HS-27A (cell line): ENCODE measurements around the gene SNRPA.
"Not testable (repeated sequence)": the region's sequence is repeated elsewhere in the genome, so short reads cannot be mapped to it uniquely, and the experiment has no call there.

Experiments
- DNase-seq: peaks from one replicate; pipeline ENCODE4 v3.0.0-alpha.2; 2012; ENCODE audit warnings: low read depth, missing footprints

SNRPA gene

DNA sequence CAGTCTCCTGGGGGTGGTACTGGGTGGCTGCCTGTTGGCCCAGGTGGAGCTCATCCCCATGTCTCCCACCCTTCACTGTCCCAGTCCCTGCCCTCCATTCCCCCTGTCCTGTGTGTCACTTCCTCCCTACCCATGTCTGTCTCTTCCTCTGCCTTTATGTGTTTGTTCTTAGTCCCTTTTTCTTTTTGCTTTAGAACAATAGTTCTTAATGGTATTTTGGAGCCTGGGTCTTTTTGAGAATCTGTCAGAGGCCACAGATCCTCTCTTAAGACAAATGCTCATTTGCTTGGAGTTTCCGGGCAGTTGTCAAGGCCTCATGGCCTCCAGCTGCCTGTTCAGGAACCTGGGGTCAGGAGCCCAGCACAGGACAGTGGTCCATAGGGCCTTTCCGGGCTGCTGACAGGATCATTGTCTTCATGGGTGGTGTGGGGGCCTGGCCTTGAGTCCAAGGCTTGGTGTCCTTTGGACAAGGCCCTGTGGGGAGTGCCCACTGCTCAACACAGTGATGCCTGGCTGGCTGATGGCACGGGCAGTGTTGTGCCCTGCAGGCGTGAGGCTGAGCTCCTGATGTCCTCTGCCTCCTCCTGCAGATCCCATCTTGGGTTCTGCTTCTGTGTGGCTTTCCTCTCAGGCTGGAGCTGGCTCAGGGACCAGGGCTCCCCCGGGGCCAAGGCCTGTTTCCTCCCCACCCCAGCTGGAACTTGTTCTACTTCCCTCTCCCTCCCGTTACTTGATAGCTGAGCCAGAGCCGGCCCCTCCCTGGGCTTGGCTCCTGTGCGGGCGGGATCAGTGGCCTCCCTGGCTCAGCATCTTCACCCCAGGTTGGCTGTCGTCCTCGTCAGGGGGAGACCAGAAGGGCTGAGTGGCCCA is 51.5 kb downstream of the SNRPA start:
- DNase-seq = no peak

DNA sequence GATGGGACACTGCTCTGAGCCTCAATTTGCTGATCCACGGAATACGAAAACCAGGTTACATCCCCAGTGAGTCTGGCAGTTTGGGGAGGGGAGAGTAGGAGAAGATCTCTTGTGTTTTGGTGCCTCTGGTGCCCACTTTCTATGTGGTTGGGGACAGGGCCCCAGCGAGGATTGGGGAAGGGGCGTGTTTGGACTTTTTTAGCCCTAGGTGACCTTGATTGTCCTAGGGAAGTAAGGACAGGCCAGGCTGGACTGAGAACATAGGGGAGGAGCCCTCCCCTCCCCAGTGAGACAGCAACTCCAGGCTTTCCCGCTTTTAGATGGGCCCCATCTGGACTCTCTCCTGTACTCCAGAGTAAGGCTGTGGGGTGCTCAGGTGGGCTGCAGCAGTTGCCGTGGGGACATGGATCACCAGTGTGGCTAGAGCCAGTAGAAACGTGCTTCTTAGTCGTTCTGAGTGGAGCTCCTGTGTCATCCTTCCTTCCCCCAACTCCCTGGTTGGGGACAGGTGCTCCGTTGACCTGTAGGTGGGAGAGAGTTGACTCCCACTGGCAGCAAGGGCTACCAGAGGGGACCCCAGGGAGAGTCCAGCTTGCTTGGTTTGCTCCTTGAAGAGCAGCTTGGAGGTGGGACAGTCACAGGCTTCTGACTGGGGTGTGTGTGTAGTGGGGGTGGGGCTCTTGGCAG is 52.3 kb downstream of the SNRPA start:
- no peak for DNase-seq

- DNase-seq = no peak
These were observed 53.1 kb downstream of the SNRPA start for GRCh38 chr19:40803857-40804782.

DNA sequence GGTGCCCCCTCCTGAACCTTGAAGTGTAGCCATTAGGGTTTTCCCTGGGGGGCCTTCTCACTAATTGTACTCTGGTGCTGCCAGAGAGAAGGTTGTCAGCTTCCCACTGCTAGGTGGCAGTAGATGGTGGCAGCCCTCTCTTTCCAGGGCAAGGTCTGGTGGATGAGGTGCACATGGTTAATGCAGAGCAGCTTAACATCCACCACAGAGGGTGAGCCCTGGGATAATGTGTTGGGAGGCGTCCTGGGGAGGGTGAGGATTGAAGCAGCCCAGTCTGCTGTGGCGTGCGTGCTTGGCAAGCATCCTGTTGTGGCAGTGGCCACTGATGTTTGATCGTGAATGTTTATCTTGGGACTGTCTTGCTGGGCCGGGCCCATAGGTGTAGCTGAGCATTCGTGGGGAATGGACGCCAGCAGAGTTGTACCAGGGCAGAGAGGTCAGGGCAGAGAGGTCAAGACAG is 53.8 kb downstream of the SNRPA start:
- DNase-seq = no peak

DNA sequence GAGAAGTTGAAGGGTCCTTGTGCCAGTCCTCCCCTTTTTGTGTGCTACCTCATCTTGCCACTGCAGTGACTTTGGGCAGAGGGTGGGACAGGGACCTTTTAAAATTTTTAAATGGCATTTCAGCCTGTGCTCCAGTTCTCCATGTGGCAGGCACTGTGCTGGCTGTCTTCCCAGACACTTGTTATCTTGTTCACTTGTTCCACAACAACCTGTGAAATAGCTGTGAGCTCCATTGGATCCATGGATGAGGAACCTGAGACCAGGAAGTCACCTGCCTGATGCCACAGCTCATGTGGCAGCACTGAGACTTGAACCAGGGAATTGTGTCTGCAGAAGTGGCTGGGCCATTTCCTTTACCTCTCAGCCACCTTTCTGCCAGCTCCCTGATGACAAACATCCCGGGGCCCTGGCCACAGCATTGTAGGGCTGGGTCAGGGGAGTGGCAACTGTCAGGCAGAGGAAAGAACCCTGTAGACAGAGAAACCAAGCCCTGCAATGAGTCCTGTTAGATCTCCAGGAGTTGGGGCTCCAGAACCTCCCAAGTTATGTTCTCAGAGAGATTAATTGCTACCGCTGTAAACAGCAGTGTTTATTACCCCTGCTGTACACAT is 54.4 kb downstream of the SNRPA start:
- no peak for DNase-seq

GRCh38 chr19:40806423-40807146 is 55.6 kb downstream of the SNRPA start:
- no peak for DNase-seq

GRCh38 chr19:40807147-40808020 is 56.4 kb downstream of the SNRPA start:
- DNase-seq = no peak

DNA sequence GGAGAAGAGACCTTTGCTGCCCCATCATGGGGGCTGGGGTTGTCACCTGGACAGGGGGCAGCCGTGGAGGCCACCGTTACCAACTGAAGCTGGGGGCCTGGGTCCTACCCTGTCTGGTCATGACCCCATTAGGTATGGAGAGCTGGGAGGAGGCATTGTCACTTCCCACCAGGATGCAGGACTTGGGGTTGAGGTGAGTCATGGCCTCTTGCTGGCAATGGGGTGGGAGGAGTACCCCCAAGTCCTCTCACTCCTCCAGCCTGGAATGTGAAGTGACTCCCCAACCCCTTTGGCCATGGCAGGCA is 57.0 kb downstream of the SNRPA start:
- DNase-seq = no peak

DNA sequence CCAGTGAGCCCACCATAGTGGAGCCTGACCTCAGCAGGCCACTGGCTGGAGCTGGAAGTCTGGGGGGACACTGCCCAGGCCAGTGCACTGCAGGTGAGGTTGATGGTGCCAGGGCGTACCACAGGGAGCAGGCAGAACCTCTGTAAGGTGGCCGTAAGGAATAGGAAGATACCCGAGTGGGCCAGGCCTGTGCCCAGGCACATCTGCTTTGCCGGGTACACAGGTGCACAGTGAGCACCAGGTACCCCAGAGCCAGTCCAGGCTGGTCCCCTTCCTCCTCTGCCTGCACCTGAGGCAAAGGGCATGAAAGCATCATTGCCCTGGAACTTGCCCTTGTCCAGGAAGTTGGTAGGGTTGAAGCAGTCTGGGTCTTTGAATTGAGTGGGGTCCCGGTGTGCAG is 57.5 kb downstream of the SNRPA start:
- no peak for DNase-seq

DNA sequence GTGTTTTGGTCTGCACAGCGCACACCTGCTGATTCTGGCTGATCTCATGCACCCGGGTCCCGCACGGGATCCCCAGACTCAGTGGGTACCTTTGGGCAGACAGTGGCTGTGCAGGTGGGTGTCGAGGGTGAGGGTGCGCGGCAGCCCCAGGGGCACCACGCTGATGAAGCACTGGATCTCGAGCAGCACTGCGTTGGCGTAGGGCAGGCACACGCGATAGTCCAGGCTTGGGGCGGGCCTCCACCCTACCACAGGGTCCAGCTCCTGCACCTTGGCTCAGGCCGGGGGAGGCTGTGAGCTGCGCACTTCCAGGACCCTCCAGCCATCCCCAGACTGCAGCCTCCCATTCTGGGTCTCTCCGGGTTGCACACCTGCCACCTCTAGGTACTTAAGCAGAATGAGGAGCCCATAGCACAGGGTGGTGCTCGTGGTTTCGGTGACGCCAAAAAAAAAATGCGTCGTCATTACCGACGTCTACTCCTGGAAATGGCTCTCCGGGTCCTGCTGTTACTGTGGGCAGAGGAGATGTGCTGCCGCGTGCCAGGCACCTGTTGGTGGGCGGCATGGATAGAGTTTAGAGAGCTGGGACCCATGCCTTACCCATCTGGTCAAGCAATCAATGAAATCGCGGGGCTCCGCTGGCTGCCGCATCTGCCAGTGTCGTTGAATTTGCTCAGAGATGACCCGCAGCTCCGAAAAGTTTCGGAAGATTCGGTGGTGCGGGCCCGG is 58.5 kb downstream of the SNRPA start:
- no peak for DNase-seq

DNA sequence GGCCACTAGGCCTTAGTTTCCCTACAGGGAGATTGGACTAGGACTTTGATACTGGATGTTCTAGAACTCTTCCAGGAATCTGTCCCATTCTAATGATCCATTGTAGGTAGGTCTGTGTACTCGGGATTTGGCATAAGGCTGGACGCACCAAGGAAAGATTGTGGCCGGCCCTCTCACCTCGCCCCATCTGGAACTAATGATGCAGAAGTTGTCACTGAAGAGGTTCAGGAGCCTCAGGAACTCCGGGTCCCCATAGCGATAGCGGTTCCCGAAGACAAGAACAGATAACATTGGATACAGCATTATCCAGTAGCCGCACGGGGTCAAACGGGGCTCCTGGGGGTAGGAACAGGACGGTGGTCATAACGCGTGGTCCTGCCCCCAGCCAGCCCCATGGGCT is 59.2 kb downstream of the SNRPA start:
- DNase-seq = no peak

GRCh38 chr19:40810649-40811408 is 59.8 kb downstream of the SNRPA start:
- not testable (repeated sequence) for DNase-seq

- no peak for DNase-seq
These were observed 60.7 kb downstream of the SNRPA start for GRCh38 chr19:40811478-40812341.

- not testable (repeated sequence) for DNase-seq
These were observed 61.6 kb downstream of the SNRPA start for GRCh38 chr19:40812571-40812970.

DNA sequence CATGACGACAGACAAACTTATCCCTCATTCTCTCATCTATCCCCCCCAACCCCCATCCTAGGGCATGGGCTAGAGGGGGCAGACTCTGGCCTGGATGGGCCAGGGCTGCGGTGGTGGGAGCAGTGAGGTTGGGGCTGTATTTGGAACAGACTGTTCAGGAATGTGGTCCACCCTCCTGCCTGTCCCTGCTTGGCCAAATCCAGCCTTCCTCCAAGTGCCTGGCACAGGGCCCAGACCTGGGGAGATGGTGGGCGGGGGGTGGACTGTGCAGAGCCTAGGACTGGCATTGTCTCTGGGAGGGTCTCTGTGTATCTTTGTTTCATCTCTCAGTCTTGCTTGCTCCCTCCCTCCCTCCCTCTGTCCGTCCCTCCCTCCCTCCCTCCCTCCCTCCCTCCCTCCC is 62.2 kb downstream of the SNRPA start:
- no peak for DNase-seq
